Thyroid gland (tissue), 4 donors: ENCODE data around the gene BFSP1. TPM values are rescaled to one million over a fixed set of nuclear protein-coding genes. Genes with fewer than 3 reads are reported as not detected.
A peak's percentile ranks its signal among the peaks of the same experiment; 100 is the strongest.

Experiments used
- DNase-seq, 2 donors: peaks; one replicate each; pipeline ENCODE4 v3.0.0-alpha.2; 2019
- H3K27ac ChIP-seq, 3 donors: fragments of 200-600 bp; sonication (generic); 1 replicate in 2 of 3; 2 replicates in 1 of 3; pipeline ENCODE4 v1.5.1; 2016 to 2019; ENCODE audit warnings: mild to moderate bottlenecking in 1 of 3, moderate library complexity in 1 of 3
- H3K27me3 ChIP-seq: fragments of 200-600 bp; sonication (generic); one replicate; pipeline ENCODE4 v1.5.1; 2019
- H3K36me3 ChIP-seq, 2 donors: fragments of 200-600 bp; sonication (generic); one replicate each; pipeline ENCODE4 v1.5.1; 2016 to 2019
- H3K4me1 ChIP-seq, 2 donors: fragments of 200-600 bp; sonication (generic); one replicate each; pipeline ENCODE4 v1.5.1; 2017 to 2019
- H3K4me3 ChIP-seq, 3 donors: fragments of 200-600 bp; sonication (generic); replicated peaks in 1 of 3; 1 replicate in 2 of 3; 2 replicates in 1 of 3; pipeline ENCODE4 v1.5.1; 2016; ENCODE audit warnings: mild to moderate bottlenecking in 1 of 3
- H3K9me3 ChIP-seq: fragments of 200-600 bp; sonication (generic); one replicate; pipeline ENCODE4 v1.5.1; 2017
- POLR2A ChIP-seq, 2 donors: fragments of 450-650 bp; IDR thresholded peaks; one replicate each; pipeline ENCODE4 v1.6.1; 2017; ENCODE audit warnings: antibody characterized with exemption in 2 of 2, mild to moderate bottlenecking in 2 of 2, moderate library complexity in 1 of 2
- WGBS, 2 donors: methylation state at CpG; one replicate each; pipeline ENCODE4 v1.1.5; 2017; 5-methylcytosine and 5-hydroxymethylcytosine counted together
- intact Hi-C: fragments of 100-400 bp; cut with DNase I; formaldehyde crosslinking; loops from one replicate; pipeline ENCODE4 v1.15.1; 2023
- total RNA-seq, 4 donors: library from RNA; depleted of rRNA; stranded (reverse); fragments of >200 nt; gene quantifications; one replicate each; pipeline ENCODE4 v1.2.3, GENCODE V29; 2016
- TF ChIP-seq, protein P1 (sequence below), 6 experiments: fragments of 200-600 bp in 3 of 6; fragments of 450-650 bp in 3 of 6; sonication (generic) in 3 of 6; IDR thresholded peaks; one replicate each; pipeline ENCODE4 v1.5.1; 2016 to 2019; ENCODE audit warnings: antibody characterized with exemption in 6 of 6, mild to moderate bottlenecking in 2 of 6, inconsistent platforms in 1 of 6, moderate library complexity in 1 of 6

Gene BFSP1
- total RNA-seq, 4 donors from 2014 or later = 2.7 to 8.7 (median 4.2) TPM

DNA sequence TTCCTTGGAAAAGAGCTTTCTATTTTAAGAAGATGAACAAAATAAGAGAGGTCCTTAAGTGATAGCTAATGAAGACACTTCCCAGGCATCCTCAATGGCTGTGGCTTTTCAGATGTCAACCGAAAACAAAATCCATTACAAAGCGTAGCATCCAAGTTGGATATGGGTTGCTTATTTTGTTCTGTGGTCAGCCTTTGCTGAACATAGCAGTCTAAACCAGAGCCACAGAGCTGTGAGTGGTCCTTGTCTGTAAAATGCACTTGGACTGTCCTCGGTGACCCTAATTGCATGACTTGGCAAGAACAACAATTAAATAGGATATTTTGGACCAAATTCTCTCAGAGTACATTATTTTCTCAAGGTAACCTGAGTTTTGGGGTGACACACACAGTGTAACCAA lies 10.4 kb upstream of the BFSP1 start:
- TF ChIP-seq POLR2A (IDR thresholded peaks at IDR 0.05) = no peak
- TF ChIP-seq, protein P1, sequence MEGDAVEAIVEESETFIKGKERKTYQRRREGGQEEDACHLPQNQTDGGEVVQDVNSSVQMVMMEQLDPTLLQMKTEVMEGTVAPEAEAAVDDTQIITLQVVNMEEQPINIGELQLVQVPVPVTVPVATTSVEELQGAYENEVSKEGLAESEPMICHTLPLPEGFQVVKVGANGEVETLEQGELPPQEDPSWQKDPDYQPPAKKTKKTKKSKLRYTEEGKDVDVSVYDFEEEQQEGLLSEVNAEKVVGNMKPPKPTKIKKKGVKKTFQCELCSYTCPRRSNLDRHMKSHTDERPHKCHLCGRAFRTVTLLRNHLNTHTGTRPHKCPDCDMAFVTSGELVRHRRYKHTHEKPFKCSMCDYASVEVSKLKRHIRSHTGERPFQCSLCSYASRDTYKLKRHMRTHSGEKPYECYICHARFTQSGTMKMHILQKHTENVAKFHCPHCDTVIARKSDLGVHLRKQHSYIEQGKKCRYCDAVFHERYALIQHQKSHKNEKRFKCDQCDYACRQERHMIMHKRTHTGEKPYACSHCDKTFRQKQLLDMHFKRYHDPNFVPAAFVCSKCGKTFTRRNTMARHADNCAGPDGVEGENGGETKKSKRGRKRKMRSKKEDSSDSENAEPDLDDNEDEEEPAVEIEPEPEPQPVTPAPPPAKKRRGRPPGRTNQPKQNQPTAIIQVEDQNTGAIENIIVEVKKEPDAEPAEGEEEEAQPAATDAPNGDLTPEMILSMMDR (IDR thresholded peaks at IDR 0.05) = no peak
- Histone ChIP-seq H3K4me3 (no peak overlapping the region), H3K27me3 (no peaks in the 10 kb centered on the region), H3K36me3 (no peaks in the 10 kb centered on the region), H3K27ac (peak overlapping the region; percentile 6 to 89 (median 59)), H3K9me3 (no peaks in the 10 kb centered on the region), H3K4me1 (peaks cover 35 to 46% of the 10 kb centered on the region in 2 donors)
- intact Hi-C loops = no loop called here
- DNase-seq = no peak
- 57 to 65% methylated on average over 3 of the region's 3 CpGs for WGBS, 2 donors

DNA sequence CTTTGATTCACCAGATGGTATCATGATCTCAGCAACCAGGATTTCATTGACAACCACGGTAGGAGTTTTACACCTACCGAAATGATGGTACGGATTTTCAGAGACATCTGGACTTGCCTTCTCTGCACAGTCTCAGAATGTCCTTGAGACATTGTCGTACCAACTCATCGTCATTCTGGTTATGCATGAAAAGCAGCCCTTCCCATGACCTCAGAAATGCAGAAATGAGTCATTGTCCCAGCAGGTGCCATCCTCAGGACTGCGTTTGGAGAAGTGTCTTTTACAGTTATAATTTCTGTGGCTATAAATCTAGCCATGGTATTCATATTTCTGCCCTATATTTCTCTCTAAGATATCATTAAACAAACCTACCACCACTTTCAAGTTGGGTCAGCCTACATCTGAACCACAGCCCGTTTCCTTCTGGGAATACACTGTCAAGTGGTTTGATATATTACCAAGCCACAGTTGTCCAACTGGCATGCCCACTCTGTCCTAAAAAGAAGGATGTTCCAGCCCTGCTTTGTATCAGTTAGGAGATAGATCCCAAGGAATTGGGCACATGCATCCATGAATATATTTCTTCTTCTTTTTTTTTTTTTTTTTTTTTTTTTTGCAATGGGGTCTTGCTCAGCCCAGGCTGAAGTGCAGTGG lies 7.5 kb upstream of the BFSP1 start:
- WGBS, 2 donors = 69 to 82% methylated on average over 7 of the region's 7 CpGs
- Histone ChIP-seq H3K36me3 (no peaks in the 10 kb centered on the region), H3K9me3 (no peaks in the 10 kb centered on the region), H3K27me3 (no peaks in the 10 kb centered on the region), H3K4me1 (peaks cover 30 to 40% of the 10 kb centered on the region in 2 donors), H3K4me3 (no peak overlapping the region), H3K27ac (no peak overlapping the region)
- TF ChIP-seq, protein P1 (IDR thresholded peaks at IDR 0.05) = no peak
- TF ChIP-seq POLR2A (IDR thresholded peaks at IDR 0.05) = no peak
- DNase-seq = no peak
- intact Hi-C loops = no loop called here

DNA sequence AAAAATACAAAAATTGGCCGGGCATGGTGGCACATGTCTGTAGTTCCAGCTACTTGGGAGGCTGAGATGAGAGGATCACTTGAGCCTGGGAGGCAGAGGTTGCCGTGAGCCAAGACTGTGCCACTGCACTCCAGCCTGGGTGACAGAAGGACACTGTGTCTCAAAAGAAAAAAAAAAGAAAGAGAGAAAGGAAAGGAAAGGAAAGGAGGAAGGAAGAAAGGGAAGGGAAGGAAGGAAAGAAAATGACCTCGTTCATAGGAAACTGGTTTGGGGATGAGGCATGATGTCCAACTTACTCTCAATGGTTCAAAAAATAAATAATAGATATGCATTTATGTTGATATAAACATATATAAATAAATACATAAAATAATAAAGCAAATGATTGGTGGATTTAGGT lies 6.8 kb upstream of the BFSP1 start:
- intact Hi-C loops = no loop called here
- no peak for DNase-seq
- H3K9me3 ChIP-seq = no peaks in the 10 kb centered on the region
- 85 to 91% methylated on average over 3 of the region's 3 CpGs for WGBS, 2 donors
- peak overlapping the region in 2 of 3 donors; percentile 32 to 43 for H3K27ac ChIP-seq
- no peaks in the 10 kb centered on the region for H3K36me3 ChIP-seq
- H3K4me1 ChIP-seq = peaks cover 24 to 33% of the 10 kb centered on the region in 2 donors
- H3K4me3 ChIP-seq = no peak overlapping the region
- no peaks in the 10 kb centered on the region for H3K27me3 ChIP-seq
- TF ChIP-seq, protein P1 (IDR thresholded peaks at IDR 0.05) = no peak
- no peak for TF ChIP-seq POLR2A (IDR thresholded peaks at IDR 0.05)

DNA sequence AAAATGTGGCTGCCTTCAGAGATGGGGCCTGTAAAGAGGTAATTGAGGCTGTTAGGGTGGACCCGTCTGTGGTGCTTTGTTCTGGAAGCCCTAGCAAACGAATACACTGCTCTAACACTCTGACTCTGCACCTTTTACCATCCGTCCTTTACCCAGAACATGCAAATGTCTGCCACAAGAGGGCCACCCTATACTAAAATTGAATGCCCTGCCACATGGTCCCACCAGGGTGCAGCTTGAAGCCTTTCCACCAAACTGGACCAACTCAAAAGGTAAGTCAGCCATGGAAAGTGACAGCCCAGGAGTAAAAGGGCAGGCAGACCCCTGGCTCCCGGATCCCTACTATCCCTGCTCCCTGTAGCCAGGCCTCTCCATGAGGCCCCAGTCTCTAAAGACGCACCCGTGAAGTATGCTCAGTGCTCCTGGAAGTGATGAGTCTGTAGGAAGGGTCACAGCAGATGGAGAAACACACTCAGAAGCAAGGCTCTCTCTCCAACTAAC lies 5.8 kb upstream of the BFSP1 start:
- DNase-seq = peak; percentile 85 to 86
- no peaks in the 10 kb centered on the region for H3K36me3 ChIP-seq
- H3K9me3 ChIP-seq = no peaks in the 10 kb centered on the region
- TF ChIP-seq POLR2A (IDR thresholded peaks at IDR 0.05) = peak in 1 of 2 donors; percentile 23
- TF ChIP-seq, protein P1 (IDR thresholded peaks at IDR 0.05) = peak; percentile 85 to 100 (median 95)
- H3K27me3 ChIP-seq = no peaks in the 10 kb centered on the region
- peak overlapping the region; percentile 32 to 55 (median 43) for H3K27ac ChIP-seq
- 9 to 10% methylated on average over 6 of the region's 6 CpGs for WGBS, 2 donors
- no peak overlapping the region for H3K4me3 ChIP-seq
- peaks cover 16 to 24% of the 10 kb centered on the region in 2 donors for H3K4me1 ChIP-seq
- intact Hi-C loops = no loop called here

DNA sequence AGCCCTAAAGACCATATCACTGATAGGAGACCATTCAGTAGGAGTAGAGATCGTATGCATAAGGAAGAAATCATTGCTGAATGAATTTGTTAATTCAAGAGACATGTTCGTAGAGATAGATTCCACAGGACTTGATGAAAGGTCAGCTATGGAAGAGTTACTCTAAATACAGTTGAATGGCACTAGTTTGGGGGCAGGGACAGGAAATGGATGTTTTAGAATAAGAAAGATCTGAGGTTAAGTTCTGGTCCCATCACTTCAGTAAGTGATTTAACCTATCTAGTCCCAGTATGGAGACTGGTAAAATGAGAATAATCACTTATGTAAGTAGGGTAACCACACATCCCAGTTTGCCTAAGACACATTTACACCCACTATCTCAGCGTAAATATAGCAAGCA lies 2.9 kb upstream of the BFSP1 start:
- Histone ChIP-seq H3K27me3 (no peaks in the 10 kb centered on the region), H3K4me3 (no peak overlapping the region), H3K4me1 (peaks cover 8 to 12% of the 10 kb centered on the region in 2 donors), H3K36me3 (no peaks in the 10 kb centered on the region), H3K9me3 (no peaks in the 10 kb centered on the region), H3K27ac (no peak overlapping the region)
- WGBS, 2 donors = 94 to 95% methylated on average over 3 of the region's 3 CpGs
- intact Hi-C loops = loop anchor here (5.0 kb wide), 1 partner anchor 83 kb away; no protein-coding TSS in a partner anchor
- DNase-seq = no peak
- TF ChIP-seq POLR2A (IDR thresholded peaks at IDR 0.05) = no peak
- TF ChIP-seq, protein P1 (IDR thresholded peaks at IDR 0.05) = no peak
